GM10266 (cell line): Measurements from ENCODE around the gene SKAP2.

ENCODE experiments used
- DNase-seq: peaks from one replicate; pipeline ENCODE4 v3.0.0; 2012; ENCODE audit errors: extremely low spot score
- TF ChIP-seq, protein P1 (sequence below): IDR thresholded peaks from 2 replicates; pipeline ENCODE4 v1.5.1; 2012; ENCODE audit warnings: mild to moderate bottlenecking, low read depth; ENCODE audit not compliant: control insufficient read depth, insufficient read depth; ENCODE audit errors: missing control alignments

The SKAP2 gene

GRCh38 chr7:26681819-26682418 lies 182.5 kb downstream of the SKAP2 start:
- TF ChIP-seq, protein P1, sequence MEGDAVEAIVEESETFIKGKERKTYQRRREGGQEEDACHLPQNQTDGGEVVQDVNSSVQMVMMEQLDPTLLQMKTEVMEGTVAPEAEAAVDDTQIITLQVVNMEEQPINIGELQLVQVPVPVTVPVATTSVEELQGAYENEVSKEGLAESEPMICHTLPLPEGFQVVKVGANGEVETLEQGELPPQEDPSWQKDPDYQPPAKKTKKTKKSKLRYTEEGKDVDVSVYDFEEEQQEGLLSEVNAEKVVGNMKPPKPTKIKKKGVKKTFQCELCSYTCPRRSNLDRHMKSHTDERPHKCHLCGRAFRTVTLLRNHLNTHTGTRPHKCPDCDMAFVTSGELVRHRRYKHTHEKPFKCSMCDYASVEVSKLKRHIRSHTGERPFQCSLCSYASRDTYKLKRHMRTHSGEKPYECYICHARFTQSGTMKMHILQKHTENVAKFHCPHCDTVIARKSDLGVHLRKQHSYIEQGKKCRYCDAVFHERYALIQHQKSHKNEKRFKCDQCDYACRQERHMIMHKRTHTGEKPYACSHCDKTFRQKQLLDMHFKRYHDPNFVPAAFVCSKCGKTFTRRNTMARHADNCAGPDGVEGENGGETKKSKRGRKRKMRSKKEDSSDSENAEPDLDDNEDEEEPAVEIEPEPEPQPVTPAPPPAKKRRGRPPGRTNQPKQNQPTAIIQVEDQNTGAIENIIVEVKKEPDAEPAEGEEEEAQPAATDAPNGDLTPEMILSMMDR = peak; percentile 62
- peak; percentile 9 for DNase-seq

DNA sequence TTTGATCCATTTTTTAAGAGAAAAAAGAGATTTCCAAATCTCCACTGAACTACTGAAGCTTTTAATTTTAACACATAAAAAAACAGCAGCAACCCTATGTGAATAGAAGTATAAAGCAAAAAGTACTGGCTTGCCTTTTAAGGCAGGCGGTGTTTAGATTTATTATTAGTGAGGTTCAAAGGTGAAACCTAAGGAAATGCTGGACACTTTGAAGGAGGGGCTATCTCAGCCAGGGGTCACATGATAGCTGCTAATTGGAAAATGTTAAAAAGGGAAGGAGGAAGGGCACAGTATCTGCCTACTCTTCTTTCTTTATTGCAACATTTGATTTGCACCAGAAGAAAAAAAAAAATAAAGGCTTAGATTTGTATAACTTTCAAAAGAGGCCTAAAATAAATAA lies 183.8 kb downstream of the SKAP2 start:
- TF ChIP-seq, protein P1 = no peak

DNA sequence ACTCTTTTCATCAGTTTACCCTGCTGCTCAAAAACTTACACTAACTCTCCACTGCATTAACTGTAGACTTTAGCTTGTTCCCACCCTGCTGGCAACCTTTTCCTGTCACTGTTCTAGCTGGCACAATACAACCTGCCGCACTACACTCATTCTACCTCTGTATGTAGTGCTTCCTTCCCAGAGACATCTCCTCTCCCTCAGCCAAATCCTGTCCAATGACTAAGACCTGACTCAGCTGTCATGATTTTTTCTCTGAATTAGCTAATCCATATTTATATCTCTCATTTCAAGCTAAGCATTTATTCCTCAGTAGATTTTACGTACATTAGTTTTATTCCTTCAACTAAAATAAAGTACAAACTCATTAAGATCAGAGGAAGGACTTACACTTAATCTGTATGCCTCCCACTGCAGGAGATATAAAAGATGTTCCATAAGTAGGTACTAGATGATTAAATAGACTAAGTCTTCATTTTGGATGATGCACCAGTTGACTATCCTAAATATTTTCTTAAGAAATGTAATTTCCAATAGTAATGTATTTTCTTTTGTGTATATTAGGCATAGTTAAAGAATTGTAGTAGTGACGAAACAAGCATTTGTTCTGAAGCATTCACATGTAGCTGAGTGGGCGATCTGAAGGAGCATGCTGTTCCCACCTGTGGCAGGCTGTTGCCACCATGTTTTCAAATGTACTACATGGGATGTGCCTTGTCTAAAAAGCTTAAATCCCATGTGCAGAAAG lies 189.1 kb downstream of the SKAP2 start:
- DNase-seq = no peak
- TF ChIP-seq, protein P1 = no peak

More for the DNA sequence above, 183.8 kb downstream of the SKAP2 start:
- no peak for DNase-seq

- DNase-seq = no peak
- TF ChIP-seq, protein P1 = no peak
Measured at GRCh38 chr7:26673858-26674257, 190.5 kb downstream of the SKAP2 start.

DNA sequence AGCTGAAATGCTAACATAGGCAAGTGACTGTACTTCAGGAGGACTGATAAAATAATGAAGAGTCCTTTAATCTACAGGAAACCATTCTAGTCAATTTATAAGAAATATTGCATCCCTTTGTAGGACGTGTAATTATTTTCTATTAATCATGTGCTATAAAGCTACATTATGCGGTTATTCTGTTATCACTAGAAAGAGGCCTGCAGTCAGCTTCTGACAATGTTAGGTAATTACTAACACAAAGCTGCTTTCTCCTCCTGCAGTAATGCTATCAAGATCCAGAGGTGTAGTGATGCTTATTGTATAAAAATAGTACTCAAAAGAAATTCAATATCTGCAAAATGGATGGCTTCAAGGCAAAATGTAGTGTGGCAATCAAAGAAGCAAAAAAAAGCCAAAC lies 191.1 kb downstream of the SKAP2 start:
- DNase-seq = no peak
- TF ChIP-seq, protein P1 = no peak

GRCh38 chr7:26670841-26671240 lies 193.5 kb downstream of the SKAP2 start:
- no peak for DNase-seq
- TF ChIP-seq, protein P1 = no peak

GRCh38 chr7:26670290-26670689 lies 194.1 kb downstream of the SKAP2 start:
- TF ChIP-seq, protein P1 = no peak

More at GRCh38 chr7:26670290-26670689, 194.1 kb downstream of the SKAP2 start:
- DNase-seq = no peak
